Liver (tissue), 9 donors: ENCODE results near the gene MGA. TPM values are rescaled to one million over a fixed set of nuclear protein-coding genes. Genes with fewer than 3 reads are reported as not detected.

Source experiments
- DNase-seq: peaks from one replicate; pipeline ENCODE4 v3.0.0-alpha.2; 2017; ENCODE audit warnings: low spot score
- H3K27ac ChIP-seq, 2 donors: one replicate each; pipeline ENCODE4 v1.7.0; 2013; ENCODE audit warnings: inconsistent platforms in 2 of 2, low read length in 2 of 2, control low read depth in 1 of 2, low read depth in 1 of 2, mild to moderate bottlenecking in 1 of 2
- H3K27me3 ChIP-seq, 4 donors: one replicate each; pipeline versions ENCODE4 v1.6.1 to v1.7.0; 2013; ENCODE audit warnings: low read length in 3 of 4, inconsistent platforms in 1 of 4, mild to moderate bottlenecking in 1 of 4, moderate library complexity in 1 of 4; ENCODE audit not compliant: control insufficient read depth in 4 of 4, insufficient read depth in 4 of 4
- H3K36me3 ChIP-seq, 4 donors: one replicate each; pipeline versions ENCODE4 v1.6.1 to v1.7.0; 2013; ENCODE audit warnings: low read length in 3 of 4, mild to moderate bottlenecking in 3 of 4, low read depth in 1 of 4, moderate library complexity in 1 of 4; ENCODE audit not compliant: control insufficient read depth in 4 of 4, insufficient read depth in 3 of 4
- H3K4me1 ChIP-seq, 4 donors: one replicate each; pipeline versions ENCODE4 v1.6.1 to v1.7.0; 2013; ENCODE audit warnings: low read length in 3 of 4, mild to moderate bottlenecking in 3 of 4, moderate library complexity in 1 of 4; ENCODE audit not compliant: control insufficient read depth in 4 of 4, insufficient read depth in 4 of 4
- H3K4me3 ChIP-seq, 3 donors: one replicate each; pipeline versions ENCODE4 v1.6.1 to v1.7.0; 2013; ENCODE audit warnings: low read length in 3 of 3, control low read depth in 1 of 3, low read depth in 1 of 3, mild to moderate bottlenecking in 1 of 3
- H3K9ac ChIP-seq, 2 donors: one replicate each; pipeline ENCODE4 v1.7.0; 2013; ENCODE audit warnings: low read length in 2 of 2, mild to moderate bottlenecking in 2 of 2, moderate library complexity in 2 of 2, control low read depth in 1 of 2, low read depth in 1 of 2
- H3K9me3 ChIP-seq, 4 donors: one replicate each; pipeline versions ENCODE4 v1.6.1 to v1.7.0; 2013; ENCODE audit warnings: low read length in 3 of 4; ENCODE audit not compliant: control insufficient read depth in 4 of 4
- ATF3 ChIP-seq: IDR thresholded peaks from 2 replicates; pipeline ENCODE4 v1.6.1; 2016; ENCODE audit warnings: antibody characterized with exemption
- EGR1 ChIP-seq, 2 donors: IDR thresholded peaks; 2 replicates each; pipeline ENCODE4 v1.6.1; 2016 to 2018; ENCODE audit warnings: antibody characterized with exemption in 2 of 2, low read depth in 2 of 2
- FOXA1 ChIP-seq: IDR thresholded peaks from 2 replicates; pipeline ENCODE4 v1.6.1; 2016; ENCODE audit warnings: antibody characterized with exemption
- FOXA2 ChIP-seq: IDR thresholded peaks from 2 replicates; pipeline ENCODE4 v1.6.1; 2016; ENCODE audit warnings: antibody characterized with exemption
- HNF4A ChIP-seq, 2 donors: conservative IDR thresholded peaks; 2 replicates each; pipeline ENCODE4 v1.6.1; 2016; ENCODE audit warnings: antibody characterized with exemption in 2 of 2, mild to moderate bottlenecking in 2 of 2
- HNF4G ChIP-seq: IDR thresholded peaks from 2 replicates; pipeline ENCODE4 v1.6.1; 2016; ENCODE audit warnings: antibody characterized with exemption
- RAD21 ChIP-seq, 2 donors: IDR thresholded peaks; 2 replicates each; pipeline ENCODE4 v1.6.1; 2016; ENCODE audit warnings: antibody characterized with exemption in 2 of 2, mild to moderate bottlenecking in 2 of 2
- RXRA ChIP-seq, 2 donors: IDR thresholded peaks; 2 replicates each; pipeline ENCODE4 v1.6.1; 2017 to 2018; ENCODE audit warnings: antibody characterized with exemption in 2 of 2, mild to moderate bottlenecking in 1 of 2
- SP1 ChIP-seq: IDR thresholded peaks from 2 replicates; pipeline ENCODE4 v1.6.1; 2018; ENCODE audit warnings: antibody characterized with exemption, mild to moderate bottlenecking
- TAF1 ChIP-seq: conservative IDR thresholded peaks from 2 replicates; pipeline ENCODE4 v1.6.1; 2016; ENCODE audit warnings: antibody characterized with exemption, mild to moderate bottlenecking
- YY1 ChIP-seq: IDR thresholded peaks from 2 replicates; pipeline ENCODE4 v1.6.1; 2016; ENCODE audit warnings: antibody characterized with exemption, mild to moderate bottlenecking
- ZBTB33 ChIP-seq: IDR thresholded peaks from 2 replicates; pipeline ENCODE4 v1.6.1; 2016; ENCODE audit warnings: antibody characterized with exemption
- WGBS: extraction: QIAGEN DNeasy Blood & Tissue Kit; methylation state at CpG from one replicate; pipeline ENCODE4 v1.1.7; 2013; 5-methylcytosine and 5-hydroxymethylcytosine counted together
- polyA plus RNA-seq, 2 donors: library from polyadenylated mRNA; stranded (reverse) in 1 of 2; unstranded in 1 of 2; fragments of 200-250 nt in 1 of 2; fragments of >200 nt in 1 of 2; fragmentation: Nextera tagmentation in 1 of 2; extraction: Ambion mirVana in 1 of 2; gene quantifications; one replicate each; pipeline versions ENCODE4 v1.2.1 to v1.2.3, GENCODE V29; 2013 to 2015
- total RNA-seq, 2 donors: library from RNA; depleted of rRNA; stranded (reverse); fragments of >200 nt; gene quantifications; one replicate each; pipeline ENCODE4 v1.2.3, GENCODE V29; 2014
- TF ChIP-seq, protein P1 (sequence below): IDR thresholded peaks from 2 replicates; pipeline ENCODE4 v1.6.1; 2016; ENCODE audit warnings: antibody characterized with exemption
- TF ChIP-seq, protein P2 (sequence below): IDR thresholded peaks from 2 replicates; pipeline ENCODE4 v1.6.1; 2016; ENCODE audit warnings: antibody characterized with exemption, mild to moderate bottlenecking
- donor health status: healthy.
- donor health status: healthy.
- donor health status: healthy.
- donor health status: healthy.
- donor health status: healthy.

MGA gene
- total and polyA plus RNA-seq, 4 donors, result 2.1 to 33.5 (median 13.2) TPM

- no peaks in the 10 kb centered on the region for H3K4me1 ChIP-seq
- no peaks in the 10 kb centered on the region for H3K9me3 ChIP-seq
- H3K9ac ChIP-seq, result no peak overlapping the region
- peaks cover 3 to 41% (median 12%) of the 10 kb centered on the region in 4 donors for H3K36me3 ChIP-seq
- no peak overlapping the region for H3K27ac ChIP-seq
- no peaks in the 10 kb centered on the region for H3K27me3 ChIP-seq
- WGBS, result 89% methylated on average over 5 of the region's 5 CpGs
- TF ChIP-seq, protein P1, sequence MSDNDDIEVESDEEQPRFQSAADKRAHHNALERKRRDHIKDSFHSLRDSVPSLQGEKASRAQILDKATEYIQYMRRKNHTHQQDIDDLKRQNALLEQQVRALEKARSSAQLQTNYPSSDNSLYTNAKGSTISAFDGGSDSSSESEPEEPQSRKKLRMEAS, result no peak
- TF ChIP-seq, protein P2, sequence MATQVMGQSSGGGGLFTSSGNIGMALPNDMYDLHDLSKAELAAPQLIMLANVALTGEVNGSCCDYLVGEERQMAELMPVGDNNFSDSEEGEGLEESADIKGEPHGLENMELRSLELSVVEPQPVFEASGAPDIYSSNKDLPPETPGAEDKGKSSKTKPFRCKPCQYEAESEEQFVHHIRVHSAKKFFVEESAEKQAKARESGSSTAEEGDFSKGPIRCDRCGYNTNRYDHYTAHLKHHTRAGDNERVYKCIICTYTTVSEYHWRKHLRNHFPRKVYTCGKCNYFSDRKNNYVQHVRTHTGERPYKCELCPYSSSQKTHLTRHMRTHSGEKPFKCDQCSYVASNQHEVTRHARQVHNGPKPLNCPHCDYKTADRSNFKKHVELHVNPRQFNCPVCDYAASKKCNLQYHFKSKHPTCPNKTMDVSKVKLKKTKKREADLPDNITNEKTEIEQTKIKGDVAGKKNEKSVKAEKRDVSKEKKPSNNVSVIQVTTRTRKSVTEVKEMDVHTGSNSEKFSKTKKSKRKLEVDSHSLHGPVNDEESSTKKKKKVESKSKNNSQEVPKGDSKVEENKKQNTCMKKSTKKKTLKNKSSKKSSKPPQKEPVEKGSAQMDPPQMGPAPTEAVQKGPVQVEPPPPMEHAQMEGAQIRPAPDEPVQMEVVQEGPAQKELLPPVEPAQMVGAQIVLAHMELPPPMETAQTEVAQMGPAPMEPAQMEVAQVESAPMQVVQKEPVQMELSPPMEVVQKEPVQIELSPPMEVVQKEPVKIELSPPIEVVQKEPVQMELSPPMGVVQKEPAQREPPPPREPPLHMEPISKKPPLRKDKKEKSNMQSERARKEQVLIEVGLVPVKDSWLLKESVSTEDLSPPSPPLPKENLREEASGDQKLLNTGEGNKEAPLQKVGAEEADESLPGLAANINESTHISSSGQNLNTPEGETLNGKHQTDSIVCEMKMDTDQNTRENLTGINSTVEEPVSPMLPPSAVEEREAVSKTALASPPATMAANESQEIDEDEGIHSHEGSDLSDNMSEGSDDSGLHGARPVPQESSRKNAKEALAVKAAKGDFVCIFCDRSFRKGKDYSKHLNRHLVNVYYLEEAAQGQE, result no peak
- TF ChIP-seq RAD21 (IDR thresholded peaks at IDR 0.05), result no peak
- TF ChIP-seq TAF1, result no peak
- TF ChIP-seq ZBTB33, result no peak
- no peak for TF ChIP-seq FOXA2
- TF ChIP-seq RXRA (IDR thresholded peaks at IDR 0.05), result no peak
- TF ChIP-seq SP1, result no peak
- no peak for TF ChIP-seq YY1
- TF ChIP-seq HNF4G, result no peak
- no peak for TF ChIP-seq ATF3
- DNase-seq, result no peak
- H3K4me3 ChIP-seq, result no peak overlapping the region
These were observed 154.3 kb downstream of the MGA start for GRCh38 chr15:41814534-41814933.

DNA sequence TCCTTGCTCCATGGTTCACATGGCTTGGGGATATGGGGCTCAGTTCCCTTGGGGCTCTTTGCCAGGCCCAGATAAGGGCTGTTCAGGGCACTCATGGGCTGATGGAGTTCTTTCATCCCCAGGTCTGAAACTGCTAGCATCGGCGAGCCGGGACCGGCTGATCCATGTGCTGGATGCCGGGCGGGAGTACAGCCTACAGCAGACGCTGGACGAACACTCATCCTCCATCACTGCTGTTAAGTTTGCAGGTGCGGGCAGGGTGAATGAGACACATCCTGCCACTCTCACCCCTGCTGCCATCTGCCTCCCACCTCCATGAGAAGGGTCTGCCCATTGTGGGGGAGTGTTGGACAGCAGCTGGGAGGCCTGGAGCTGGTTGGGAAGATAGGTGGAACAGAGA, 156.6 kb downstream of the MGA start:
- Histone ChIP-seq H3K4me3 (no peak overlapping the region), H3K27ac (no peak overlapping the region), H3K9me3 (no peaks in the 10 kb centered on the region), H3K4me1 (no peaks in the 10 kb centered on the region), H3K9ac (no peak overlapping the region), H3K36me3 (peaks cover 3 to 52% (median 14%) of the 10 kb centered on the region in 4 donors), H3K27me3 (no peaks in the 10 kb centered on the region)
- TF ChIP-seq SP1, result no peak
- no peak for TF ChIP-seq HNF4A (conservative IDR thresholded peaks at IDR 0.05)
- 97% methylated on average over 9 of the region's 9 CpGs for WGBS
- no peak for DNase-seq

- Histone ChIP-seq H3K27ac (no peak overlapping the region), H3K4me3 (no peak overlapping the region), H3K9me3 (no peaks in the 10 kb centered on the region), H3K36me3 (peaks cover 3 to 56% (median 14%) of the 10 kb centered on the region in 4 donors), H3K4me1 (no peaks in the 10 kb centered on the region), H3K9ac (no peak overlapping the region), H3K27me3 (no peaks in the 10 kb centered on the region)
- DNase-seq, result no peak
- WGBS, result 94% methylated on average over 14 of the region's 14 CpGs
- TF ChIP-seq FOXA1, result no peak
- TF ChIP-seq SP1, result no peak
- no peak for TF ChIP-seq RXRA (IDR thresholded peaks at IDR 0.05)
- no peak for TF ChIP-seq EGR1 (IDR thresholded peaks at IDR 0.05; ENCODE audit: low read depth in 2 of 2)
- TF ChIP-seq RAD21 (IDR thresholded peaks at IDR 0.05), result no peak
These were observed 157.1 kb downstream of the MGA start for GRCh38 chr15:41817327-41817726.
